MM.1S (cell line): ENCODE results near the gene PRKCH.
A peak's percentile ranks its signal among the peaks of the same experiment; 100 is the strongest.

Experiments used
- DNase-seq: peaks from one replicate; pipeline ENCODE4 v3.0.0-alpha.2; 2015
- H2AFZ ChIP-seq: fragments of 300-600 bp; sonication (generic); 2 replicates; pipeline ENCODE4 v1.6.0; 2016; ENCODE audit warnings: antibody characterized with exemption, low read length
- H3F3A ChIP-seq: fragments of 300-600 bp; sonication (generic); 2 replicates; pipeline ENCODE4 v1.6.1; 2016; ENCODE audit warnings: mild to moderate bottlenecking, antibody characterized with exemption, low read length, moderate library complexity, mixed read lengths; ENCODE audit not compliant: insufficient read depth
- H3K27ac ChIP-seq: fragments of 300-600 bp; sonication (generic); 2 replicates; pipeline ENCODE4 v1.5.1; 2016; ENCODE audit warnings: mild to moderate bottlenecking, low read length
- H3K27me3 ChIP-seq: fragments of 300-600 bp; sonication (generic); replicated peaks from 2 replicates; pipeline ENCODE4 v1.6.0; 2016; ENCODE audit warnings: low read length; ENCODE audit not compliant: insufficient read depth
- H3K36me3 ChIP-seq: fragments of 300-600 bp; sonication (generic); replicated peaks from 2 replicates; pipeline ENCODE4 v1.6.1; 2016; ENCODE audit warnings: mild to moderate bottlenecking, low read length, mixed read lengths; ENCODE audit not compliant: insufficient read depth
- H3K4me1 ChIP-seq: fragments of 300-600 bp; sonication (generic); 2 replicates; pipeline ENCODE4 v1.6.1; 2016; ENCODE audit warnings: low read length, mixed read lengths
- H3K4me2 ChIP-seq: fragments of 300-600 bp; sonication (generic); 2 replicates; pipeline ENCODE4 v1.6.0; 2016; ENCODE audit warnings: low read depth, low read length
- H3K4me3 ChIP-seq: fragments of 300-600 bp; sonication (generic); 2 replicates; pipeline ENCODE4 v1.5.1; 2016; ENCODE audit warnings: low read length, mixed read lengths
- H3K79me2 ChIP-seq: fragments of 300-600 bp; sonication (generic); 2 replicates; pipeline ENCODE4 v1.6.1; 2016; ENCODE audit warnings: mixed run types, low read length, mixed read lengths
- H3K9ac ChIP-seq: fragments of 300-600 bp; sonication (generic); 2 replicates; pipeline ENCODE4 v1.6.1; 2016; ENCODE audit warnings: low read length, mixed read lengths
- H3K9me2 ChIP-seq: fragments of 300-600 bp; sonication (generic); replicated peaks from 2 replicates; pipeline ENCODE4 v1.6.1; 2016; ENCODE audit warnings: mild to moderate bottlenecking, low read length, mixed read lengths; ENCODE audit not compliant: insufficient read depth
- H3K9me3 ChIP-seq: fragments of 300-600 bp; sonication (generic); replicated peaks from 2 replicates; pipeline ENCODE4 v1.6.1; 2016; ENCODE audit warnings: mild to moderate bottlenecking, low read length, mixed read lengths; ENCODE audit not compliant: insufficient read depth
- H4K20me1 ChIP-seq: fragments of 300-600 bp; sonication (generic); 2 replicates; pipeline ENCODE4 v1.6.1; 2016; ENCODE audit warnings: mild to moderate bottlenecking, low read length, moderate library complexity, mixed read lengths; ENCODE audit not compliant: insufficient read depth
- EZH2 ChIP-seq: fragments of 300-600 bp; sonication (generic); optimal IDR thresholded peaks from 2 replicates; pipeline ENCODE3; 2017; ENCODE audit warnings: low read depth, mild to moderate bottlenecking, antibody characterized with exemption, low read length, mixed read lengths
- EZH2phosphoT487 ChIP-seq: fragments of 300-600 bp; sonication (generic); IDR thresholded peaks from 2 replicates; pipeline ENCODE4 v1.6.1; 2018; ENCODE audit warnings: antibody characterized with exemption, low read length
- TF ChIP-seq, protein P1 (sequence below): fragments of 300-600 bp; sonication (generic); IDR thresholded peaks from 2 replicates; pipeline ENCODE4 v1.5.1; 2016; ENCODE audit warnings: antibody characterized with exemption, low read length, mixed read lengths

Gene PRKCH

GRCh38 chr14:61459229-61459628 lies 137.8 kb downstream of the PRKCH start:
- DNase-seq = no peak
- no peak overlapping the region for H3K4me3 ChIP-seq
- H3K27me3 ChIP-seq = no peaks in the 10 kb centered on the region
- H2AFZ ChIP-seq = no peak overlapping the region
- H4K20me1 ChIP-seq = no peaks in the 10 kb centered on the region
- H3K79me2 ChIP-seq = no peaks in the 10 kb centered on the region
- no peak overlapping the region for H3K27ac ChIP-seq
- no peak overlapping the region for H3K9ac ChIP-seq
- no peaks in the 10 kb centered on the region for H3K9me3 ChIP-seq
- TF ChIP-seq EZH2phosphoT487 (no peak), EZH2 (no peak)
- TF ChIP-seq, protein P1, sequence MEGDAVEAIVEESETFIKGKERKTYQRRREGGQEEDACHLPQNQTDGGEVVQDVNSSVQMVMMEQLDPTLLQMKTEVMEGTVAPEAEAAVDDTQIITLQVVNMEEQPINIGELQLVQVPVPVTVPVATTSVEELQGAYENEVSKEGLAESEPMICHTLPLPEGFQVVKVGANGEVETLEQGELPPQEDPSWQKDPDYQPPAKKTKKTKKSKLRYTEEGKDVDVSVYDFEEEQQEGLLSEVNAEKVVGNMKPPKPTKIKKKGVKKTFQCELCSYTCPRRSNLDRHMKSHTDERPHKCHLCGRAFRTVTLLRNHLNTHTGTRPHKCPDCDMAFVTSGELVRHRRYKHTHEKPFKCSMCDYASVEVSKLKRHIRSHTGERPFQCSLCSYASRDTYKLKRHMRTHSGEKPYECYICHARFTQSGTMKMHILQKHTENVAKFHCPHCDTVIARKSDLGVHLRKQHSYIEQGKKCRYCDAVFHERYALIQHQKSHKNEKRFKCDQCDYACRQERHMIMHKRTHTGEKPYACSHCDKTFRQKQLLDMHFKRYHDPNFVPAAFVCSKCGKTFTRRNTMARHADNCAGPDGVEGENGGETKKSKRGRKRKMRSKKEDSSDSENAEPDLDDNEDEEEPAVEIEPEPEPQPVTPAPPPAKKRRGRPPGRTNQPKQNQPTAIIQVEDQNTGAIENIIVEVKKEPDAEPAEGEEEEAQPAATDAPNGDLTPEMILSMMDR = no peak
- H3K9me2 ChIP-seq = no peaks in the 10 kb centered on the region
- no peaks in the 10 kb centered on the region for H3K4me1 ChIP-seq
- no peaks in the 10 kb centered on the region for H3F3A ChIP-seq
- H3K4me2 ChIP-seq = no peak overlapping the region
- no peaks in the 10 kb centered on the region for H3K36me3 ChIP-seq

GRCh38 chr14:61460063-61460462 lies 138.7 kb downstream of the PRKCH start:
- Histone ChIP-seq H3F3A (no peaks in the 10 kb centered on the region), H3K27ac (no peak overlapping the region), H3K36me3 (no peaks in the 10 kb centered on the region), H3K9me2 (no peaks in the 10 kb centered on the region), H3K4me1 (no peaks in the 10 kb centered on the region), H3K27me3 (no peaks in the 10 kb centered on the region), H2AFZ (no peak overlapping the region), H3K4me2 (no peak overlapping the region), H3K79me2 (no peaks in the 10 kb centered on the region), H3K9me3 (no peaks in the 10 kb centered on the region), H3K4me3 (no peak overlapping the region), H4K20me1 (no peaks in the 10 kb centered on the region), H3K9ac (no peak overlapping the region)
- TF ChIP-seq EZH2phosphoT487 = no peak
- TF ChIP-seq, protein P1 = no peak
- TF ChIP-seq EZH2 = no peak
- DNase-seq = no peak

GRCh38 chr14:61460718-61461611 lies 139.6 kb downstream of the PRKCH start:
- Histone ChIP-seq H3F3A (no peaks in the 10 kb centered on the region), H3K9me2 (no peaks in the 10 kb centered on the region), H4K20me1 (no peaks in the 10 kb centered on the region), H3K79me2 (no peaks in the 10 kb centered on the region), H2AFZ (no peak overlapping the region), H3K27me3 (no peaks in the 10 kb centered on the region), H3K27ac (no peak overlapping the region), H3K9ac (no peak overlapping the region), H3K36me3 (no peaks in the 10 kb centered on the region), H3K9me3 (no peaks in the 10 kb centered on the region), H3K4me2 (no peak overlapping the region), H3K4me3 (no peak overlapping the region), H3K4me1 (no peaks in the 10 kb centered on the region)
- TF ChIP-seq EZH2 (no peak), EZH2phosphoT487 (no peak)
- TF ChIP-seq, protein P1 = no peak
- peak; percentile 11 for DNase-seq
